IPS DF 19.7 (cell line): ENCODE measurements around the gene CHAT.

ENCODE experiments used
- DNase-seq: peaks from one replicate; pipeline ENCODE4 v3.0.0-alpha.2; 2013; ENCODE audit warnings: low read depth, low spot score

Gene CHAT

GRCh38 chr10:49613882-49614241, at the start of gene CHAT:
Gene CHAT, plus strand, starts transcription at chr10:49614037. Its CDS starts 153 bp downstream, at chr10:49614190.
- DNase-seq: no peak

GRCh38 chr10:49564461-49565009, 49.3 kb upstream of the CHAT start:
- DNase-seq: no peak

GRCh38 chr10:49567810-49568209, 46.0 kb upstream of the CHAT start:
- no peak for DNase-seq

GRCh38 chr10:49568235-49568634, 45.6 kb upstream of the CHAT start:
- DNase-seq: no peak

- no peak for DNase-seq
Measured at GRCh38 chr10:49569031-49569631, 44.7 kb upstream of the CHAT start.

GRCh38 chr10:49571388-49571787, 42.4 kb upstream of the CHAT start:
- DNase-seq: no peak

GRCh38 chr10:49572594-49573114, 41.2 kb upstream of the CHAT start:
- DNase-seq: no peak

GRCh38 chr10:49575489-49576072, 38.3 kb upstream of the CHAT start:
- no peak for DNase-seq

GRCh38 chr10:49577182-49577925, 36.5 kb upstream of the CHAT start:
- no peak for DNase-seq

- DNase-seq: no peak
Measured at GRCh38 chr10:49578392-49578791, 35.4 kb upstream of the CHAT start.

GRCh38 chr10:49579621-49580020, 34.2 kb upstream of the CHAT start:
- DNase-seq: no peak

GRCh38 chr10:49585387-49585786, 28.4 kb upstream of the CHAT start:
- DNase-seq: no peak

GRCh38 chr10:49587981-49588380, 25.9 kb upstream of the CHAT start:
- no peak for DNase-seq

- DNase-seq: no peak
Measured at GRCh38 chr10:49592726-49593563, 20.9 kb upstream of the CHAT start.

GRCh38 chr10:49593564-49593875, 20.3 kb upstream of the CHAT start:
- DNase-seq: no peak

- no peak for DNase-seq
Measured at GRCh38 chr10:49593998-49594397, 19.8 kb upstream of the CHAT start.

- no peak for DNase-seq
Measured at GRCh38 chr10:49594594-49594993, 19.2 kb upstream of the CHAT start.

- DNase-seq: no peak
Measured at GRCh38 chr10:49595003-49595712, 18.7 kb upstream of the CHAT start.

GRCh38 chr10:49595713-49596492, 17.9 kb upstream of the CHAT start:
- DNase-seq: no peak

GRCh38 chr10:49596493-49596809, 17.4 kb upstream of the CHAT start:
- DNase-seq: no peak

- DNase-seq: no peak
Measured at GRCh38 chr10:49596836-49597235, 17.0 kb upstream of the CHAT start.
